ENCODE data around the gene ZNF468. TPM values are rescaled to one million over a fixed set of nuclear protein-coding genes. Genes with fewer than 3 reads are reported as not detected.
"Not testable (repeated sequence)": the region's sequence is repeated elsewhere in the genome, so short reads cannot be mapped to it uniquely, and the experiment has no call there.

ZNF468 gene
- total and polyA plus RNA-seq, 5 donors = 6.9 to 10.7 (median 7.6) TPM

GRCh38 chr19:52825765-52826164 lies 31.7 kb downstream of the ZNF468 start:
- intact Hi-C loops (cut with DNase I) = no loop called here
- ATAC-seq (no peak), DNase-seq (no peak)
- Histone ChIP-seq H3K27ac (ENCODE audit: low read length) (no peak overlapping the region), H3K4me1 (ENCODE audit: control insufficient read depth, insufficient read depth, low read length) (peaks cover 1% of the 10 kb centered on the region), H3K9me3 (ENCODE audit: control insufficient read depth, low read length) (no peaks in the 10 kb centered on the region), H3K27me3 (ENCODE audit: control insufficient read depth, insufficient read depth) (no peaks in the 10 kb centered on the region), H3K4me3 (ENCODE audit: low read length) (no peak overlapping the region)
- WGBS = 88% methylated on average over 5 of the region's 5 CpGs

DNA sequence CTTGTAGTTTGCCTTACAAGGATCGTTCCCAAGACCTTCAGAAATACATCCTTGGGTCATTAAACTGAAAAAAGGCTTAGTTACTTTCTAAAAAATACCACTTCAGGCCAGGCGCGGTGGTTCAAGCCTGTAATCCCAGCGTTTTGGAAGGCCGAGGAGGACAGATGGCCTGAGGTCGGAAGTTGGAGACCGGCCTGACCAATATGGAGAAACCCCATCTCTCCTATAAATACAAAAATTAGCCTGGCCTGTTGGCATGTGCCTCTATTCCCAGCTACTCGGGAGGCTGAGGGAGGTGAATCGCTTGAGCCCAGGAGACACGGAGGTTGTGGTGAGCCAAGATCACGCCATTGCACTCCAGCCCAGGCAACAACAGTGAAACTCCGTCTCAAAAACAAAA lies 33.7 kb downstream of the ZNF468 start:
- 96% methylated on average over 12 of the region's 12 CpGs for WGBS
- H3K27ac ChIP-seq (ENCODE audit: low read length) = no peak overlapping the region
- peaks cover 2% of the 10 kb centered on the region for H3K4me1 ChIP-seq (ENCODE audit: control insufficient read depth, insufficient read depth, low read length)
- ATAC-seq (no peak), DNase-seq (no peak)
- no peak overlapping the region for H3K4me3 ChIP-seq (ENCODE audit: low read length)
- H3K27me3 ChIP-seq (ENCODE audit: control insufficient read depth, insufficient read depth) = no peaks in the 10 kb centered on the region
- H3K9me3 ChIP-seq (ENCODE audit: control insufficient read depth, low read length) = no peaks in the 10 kb centered on the region
- intact Hi-C loops (cut with DNase I) = no loop called here

DNA sequence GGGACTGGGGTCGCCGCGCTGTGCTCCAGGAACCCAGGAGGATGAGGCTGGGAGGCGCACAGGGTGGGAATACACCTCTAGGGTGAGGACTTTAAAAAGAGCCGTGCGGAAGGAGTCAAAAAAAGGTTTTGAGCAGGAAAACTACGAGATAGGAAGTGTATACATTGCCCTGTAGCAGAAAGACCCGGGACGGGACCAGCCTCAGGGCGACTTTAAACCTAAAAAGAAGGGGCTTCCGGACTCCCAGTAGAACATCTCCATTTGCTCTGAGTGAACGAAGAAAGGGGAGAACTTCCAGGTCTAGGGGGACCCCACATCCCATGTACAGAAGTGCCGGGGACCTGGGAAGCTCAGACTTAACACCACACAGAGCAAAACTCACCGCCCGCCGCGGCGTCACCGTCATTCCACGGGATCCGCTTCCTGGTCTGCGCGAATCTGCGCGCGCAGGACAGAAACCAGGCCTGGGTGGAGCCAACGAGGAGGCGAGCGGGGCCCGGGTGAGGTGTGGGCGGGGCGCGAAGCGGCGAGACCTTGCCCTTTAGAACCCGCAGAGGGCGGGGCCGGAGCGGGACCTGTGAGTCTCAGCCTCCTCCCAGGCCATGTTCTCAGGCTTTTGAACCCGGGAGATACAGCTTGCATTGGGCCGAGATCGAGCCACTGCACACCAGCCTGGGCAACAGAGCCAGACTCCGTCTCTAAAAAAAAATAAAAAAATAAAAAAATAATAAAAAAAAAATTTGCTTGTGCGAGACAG lies 36.0 kb downstream of the ZNF468 start, which contains the start of gene ZNF28:
TSS of gene ZNF28 (minus strand) at position 430 of the 757 bp plus-strand sequence. CDS start 3,675 bp downstream, outside the sequence.
- ATAC-seq (peak; percentile 100), DNase-seq (peak; percentile 86 to 94 (median 92))
- H3K27me3 ChIP-seq (ENCODE audit: control insufficient read depth, insufficient read depth); intact Hi-C loops (cut with DNase I); H3K4me1 ChIP-seq (ENCODE audit: control insufficient read depth, insufficient read depth, low read length); H3K9me3 ChIP-seq (ENCODE audit: control insufficient read depth, low read length): not testable (repeated sequence)
- WGBS = under 1% methylated on average over 29 of the region's 44 CpGs
- peak within 1 kb of the TSS; percentile 2 for H3K27ac ChIP-seq (ENCODE audit: low read length)
- H3K4me3 ChIP-seq (ENCODE audit: low read length) = peak within 1 kb of the TSS; percentile 93

DNA sequence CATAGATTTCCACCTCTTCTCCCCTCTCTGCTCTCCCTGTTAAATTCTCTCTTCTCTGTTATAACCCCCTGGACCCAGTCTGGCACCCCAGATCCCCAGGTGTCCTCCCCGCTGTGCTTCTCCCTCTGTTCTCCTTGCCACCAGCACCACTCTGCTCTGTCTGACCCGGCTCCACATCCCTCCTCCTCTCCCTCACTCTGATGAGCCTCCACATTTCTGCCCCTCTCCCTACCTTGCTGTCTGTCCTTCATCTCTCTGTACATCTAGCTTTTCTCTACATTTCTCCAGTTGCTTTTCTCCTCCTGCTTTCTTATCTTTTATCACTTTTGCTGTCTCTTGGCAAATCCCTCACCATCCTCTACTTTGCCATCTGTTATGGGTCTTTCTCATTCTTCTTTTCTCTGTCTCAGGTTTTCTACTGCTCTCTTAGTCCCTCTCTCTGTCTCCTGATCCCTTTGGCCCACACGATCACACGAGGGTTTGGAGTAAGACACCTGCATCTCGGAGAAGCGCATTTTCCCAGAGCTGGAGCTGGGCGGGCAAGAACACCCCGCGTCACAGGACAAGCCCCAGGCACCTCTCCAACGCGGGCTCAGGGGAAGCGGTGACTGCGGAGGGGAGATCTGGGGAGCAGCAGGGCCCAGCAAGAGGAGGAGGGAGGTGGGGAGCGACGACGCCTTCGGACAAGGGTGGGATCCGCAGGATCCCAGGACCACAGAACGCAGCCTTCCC lies 36.8 kb downstream of the ZNF468 start:
- DNase-seq (peak; percentile 60 to 80 (median 75)), ATAC-seq (peak; percentile 61 to 75)
- intact Hi-C loops (cut with DNase I); H3K4me1 ChIP-seq (ENCODE audit: control insufficient read depth, insufficient read depth, low read length); H3K9me3 ChIP-seq (ENCODE audit: control insufficient read depth, low read length); H3K27me3 ChIP-seq (ENCODE audit: control insufficient read depth, insufficient read depth): not testable (repeated sequence)
- Histone ChIP-seq H3K4me3 (ENCODE audit: low read length) (peak overlapping the region; percentile 93), H3K27ac (ENCODE audit: low read length) (peak overlapping the region; percentile 2)
- 8% methylated on average over 19 of the region's 19 CpGs for WGBS

DNA sequence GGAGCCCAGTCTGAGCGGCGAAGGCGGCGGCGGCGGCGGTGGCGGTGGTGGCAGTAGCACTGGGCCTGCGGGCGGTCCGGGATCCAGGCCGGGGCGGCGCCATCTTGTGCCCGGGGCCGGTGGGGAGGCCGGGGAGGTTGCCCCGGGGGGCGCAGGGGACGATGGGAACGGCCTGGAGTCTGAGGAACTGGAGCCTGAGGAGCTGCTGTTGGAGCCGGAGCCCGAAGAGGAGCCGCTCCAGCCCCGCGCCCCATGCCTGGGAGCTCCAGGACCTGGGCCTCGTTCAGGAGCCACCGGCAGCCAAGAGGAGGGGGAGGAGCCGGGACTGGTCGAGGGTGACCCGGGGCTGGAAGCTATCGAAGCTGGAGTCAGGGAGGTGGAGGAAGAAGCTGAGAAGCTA lies 47.6 kb downstream of the ZNF468 start:
- 96% methylated on average over 32 of the region's 32 CpGs for WGBS
- no peak overlapping the region for H3K4me3 ChIP-seq (ENCODE audit: low read length)
- H3K27me3 ChIP-seq (ENCODE audit: control insufficient read depth, insufficient read depth) = no peaks in the 10 kb centered on the region
- peak in 1 of 2 donors; percentile 38 for ATAC-seq
- DNase-seq = peak in 1 of 3 donors; percentile 55
- no peaks in the 10 kb centered on the region for H3K9me3 ChIP-seq (ENCODE audit: control insufficient read depth, low read length)
- H3K4me1 ChIP-seq (ENCODE audit: control insufficient read depth, insufficient read depth, low read length) = no peaks in the 10 kb centered on the region
- H3K27ac ChIP-seq (ENCODE audit: low read length) = no peak overlapping the region
- intact Hi-C loops (cut with DNase I) = no loop called here

GRCh38 chr19:52799950-52800640 lies 57.3 kb downstream of the ZNF468 start:
- H3K4me1 ChIP-seq (ENCODE audit: control insufficient read depth, insufficient read depth, low read length); H3K9me3 ChIP-seq (ENCODE audit: control insufficient read depth, low read length); DNase-seq; ATAC-seq; H3K4me3 ChIP-seq (ENCODE audit: low read length); intact Hi-C loops (cut with DNase I); H3K27me3 ChIP-seq (ENCODE audit: control insufficient read depth, insufficient read depth); H3K27ac ChIP-seq (ENCODE audit: low read length): not testable (repeated sequence)
- WGBS = 98% methylated on average over 9 of the region's 9 CpGs

- ATAC-seq (no peak), DNase-seq (no peak)
- 92% methylated on average over 6 of the region's 6 CpGs for WGBS
- Histone ChIP-seq H3K4me3 (ENCODE audit: low read length) (no peak overlapping the region), H3K4me1 (ENCODE audit: control insufficient read depth, insufficient read depth, low read length) (no peaks in the 10 kb centered on the region), H3K9me3 (ENCODE audit: control insufficient read depth, low read length) (no peaks in the 10 kb centered on the region), H3K27me3 (ENCODE audit: control insufficient read depth, insufficient read depth) (no peaks in the 10 kb centered on the region), H3K27ac (ENCODE audit: low read length) (no peak overlapping the region)
- intact Hi-C loops (cut with DNase I) = no loop called here
These were observed 68.0 kb downstream of the ZNF468 start for GRCh38 chr19:52789440-52789839.

Other genes starting within 250 kb of the ZNF468 start
- gene ZNF83, start 219.3 kb downstream of the ZNF468 start, total RNA-seq = 10 to 100 TPM; 19.2 to 27.4 (median 22.5) TPM
- 24.9 TPM for gene ZNF83, start 219.3 kb downstream of the ZNF468 start, polyA plus RNA-seq
- gene ZNF611, start 122.6 kb downstream of the ZNF468 start, total RNA-seq = 10 to 100 TPM in 1 of 4 donors, 1 to 10 TPM in 3; 8.8 to 12.1 (median 9.3) TPM
- gene ZNF611, start 122.6 kb downstream of the ZNF468 start, polyA plus RNA-seq = 5.9 TPM
- 1 to 10 TPM; 2.6 to 4.6 (median 3.6) TPM for gene ZNF600, start 70.8 kb downstream of the ZNF468 start, total RNA-seq
- 2.4 TPM for gene ZNF600, start 70.8 kb downstream of the ZNF468 start, polyA plus RNA-seq
- 1 to 10 TPM; 5.2 to 9.1 (median 7.1) TPM for gene ZNF28, start 36.0 kb downstream of the ZNF468 start, total RNA-seq
- 2.0 TPM for gene ZNF28, start 36.0 kb downstream of the ZNF468 start, polyA plus RNA-seq
- gene ZNF320, start 40.0 kb upstream of the ZNF468 start, total RNA-seq = 10 to 100 TPM in 1 of 4 donors, 1 to 10 TPM in 3; 7.9 to 13.3 (median 9.4) TPM
- 6.6 TPM for gene ZNF320, start 40.0 kb upstream of the ZNF468 start, polyA plus RNA-seq
- gene ZNF888, start 65.8 kb upstream of the ZNF468 start, total RNA-seq = 1 to 10 TPM; 1.7 to 1.9 (median 1.8) TPM
- gene ZNF888, start 65.8 kb upstream of the ZNF468 start, polyA plus RNA-seq = 1.00 TPM
- 1 to 10 TPM; 4.1 to 8.3 (median 5.8) TPM for gene ZNF816, start 105.3 kb upstream of the ZNF468 start, total RNA-seq
- 3.0 TPM for gene ZNF816, start 105.3 kb upstream of the ZNF468 start, polyA plus RNA-seq
- gene ERVV-1, start 156.3 kb upstream of the ZNF468 start, total RNA-seq = not detected
- gene ERVV-1, start 156.3 kb upstream of the ZNF468 start, polyA plus RNA-seq = not detected
- gene ERVV-2, start 187.1 kb upstream of the ZNF468 start, total RNA-seq = not detected
- not detected for gene ERVV-2, start 187.1 kb upstream of the ZNF468 start, polyA plus RNA-seq
- gene ZNF160, start 245.8 kb upstream of the ZNF468 start, total RNA-seq = 10 to 100 TPM; 15.9 to 23.1 (median 18.1) TPM
- gene ZNF160, start 245.8 kb upstream of the ZNF468 start, polyA plus RNA-seq = 17.7 TPM